HG03520 (cell line): Measurements from ENCODE around the gene CLDN12.

Source experiments
- ATAC-seq: cut with Tn5 transposase; IDR thresholded peaks from one replicate; pipeline ENCODE4 v1.9.1; 2021; ENCODE audit warnings: mild to moderate bottlenecking, moderate library complexity; ENCODE audit not compliant: unreplicated experiment

The CLDN12 gene

GRCh38 chr7:90403174-90404113, at the start of gene CLDN12:
TSS of gene CLDN12 (plus strand) at chr7:90403461. CDS start at chr7:90412677, 9,216 bp downstream.
- peak; percentile 98 for ATAC-seq

- ATAC-seq: no peak
Observed at GRCh38 chr7:90383422-90383821, 19.8 kb upstream of the CLDN12 start.

- no peak for ATAC-seq
Observed at GRCh38 chr7:90383861-90384260, 19.4 kb upstream of the CLDN12 start.

GRCh38 chr7:90384433-90384832, 18.8 kb upstream of the CLDN12 start:
- no peak for ATAC-seq

GRCh38 chr7:90387470-90388240, 15.6 kb upstream of the CLDN12 start:
- ATAC-seq: no peak

GRCh38 chr7:90390926-90391325, 12.3 kb upstream of the CLDN12 start:
- no peak for ATAC-seq

GRCh38 chr7:90391488-90391887, 11.8 kb upstream of the CLDN12 start:
- no peak for ATAC-seq

- no peak for ATAC-seq
Observed at GRCh38 chr7:90396420-90396819, 6.8 kb upstream of the CLDN12 start.

GRCh38 chr7:90401989-90402388, 1.3 kb upstream of the CLDN12 start:
- ATAC-seq: no peak

- ATAC-seq: no peak
Observed at GRCh38 chr7:90402785-90403173, 482 bp upstream of the CLDN12 start.

GRCh38 chr7:90404777-90405176, 1.5 kb downstream of the CLDN12 start:
- ATAC-seq: no peak

GRCh38 chr7:90407484-90407821, 4.2 kb downstream of the CLDN12 start:
- ATAC-seq: no peak

- ATAC-seq: no peak
Observed at GRCh38 chr7:90408142-90408541, 4.9 kb downstream of the CLDN12 start.

GRCh38 chr7:90409667-90410066, 6.4 kb downstream of the CLDN12 start:
- no peak for ATAC-seq

GRCh38 chr7:90411510-90411909, 8.2 kb downstream of the CLDN12 start:
- no peak for ATAC-seq

GRCh38 chr7:90412458-90413184, 9.4 kb downstream of the CLDN12 start:
- no peak for ATAC-seq

- no peak for ATAC-seq
Observed at GRCh38 chr7:90413185-90413528, 9.9 kb downstream of the CLDN12 start.

- ATAC-seq: no peak
Observed at GRCh38 chr7:90421651-90422050, 18.4 kb downstream of the CLDN12 start.

GRCh38 chr7:90424720-90425119, 21.5 kb downstream of the CLDN12 start:
- peak; percentile 97 for ATAC-seq

- no peak for ATAC-seq
Observed at GRCh38 chr7:90425376-90425775, 22.1 kb downstream of the CLDN12 start.
